Neural progenitor cell (in vitro differentiated cells): ENCODE measurements around the gene MTHFD2L. TPM values are rescaled to one million over a fixed set of nuclear protein-coding genes. Genes with fewer than 3 reads are reported as not detected.

Experiments used
- DNase-seq: peaks from one replicate; pipeline ENCODE4 v3.0.0-alpha.2; 2016; ENCODE audit warnings: low spot score
- H2AFZ ChIP-seq: fragments of 200-600 bp; sonication (generic); replicated peaks from 2 replicates; pipeline ENCODE4 v1.6.1; 2016; ENCODE audit warnings: antibody characterized with exemption
- H3F3A ChIP-seq: fragments of 200-600 bp; sonication (generic); 2 replicates; pipeline ENCODE4 v1.6.1; 2016; ENCODE audit warnings: antibody characterized with exemption, low read depth
- H3K27ac ChIP-seq: fragments of 200-600 bp; sonication (generic); 2 replicates; pipeline ENCODE4 v1.5.1; 2016; ENCODE audit warnings: mild to moderate bottlenecking
- H3K27me3 ChIP-seq: fragments of 200-600 bp; sonication (generic); 2 replicates; pipeline ENCODE4 v1.6.1; 2016; ENCODE audit warnings: mild to moderate bottlenecking, moderate library complexity
- H3K36me3 ChIP-seq: fragments of 200-600 bp; sonication (generic); 2 replicates; pipeline ENCODE4 v1.5.1; 2016
- H3K4me1 ChIP-seq: fragments of 200-600 bp; sonication (generic); 2 replicates; pipeline ENCODE4 v1.6.1; 2016; ENCODE audit warnings: mixed run types
- H3K4me2 ChIP-seq: fragments of 200-600 bp; sonication (generic); 2 replicates; pipeline ENCODE4 v1.6.1; 2016
- H3K4me3 ChIP-seq: fragments of 200-600 bp; sonication (generic); 2 replicates; pipeline ENCODE4 v1.5.1; 2016
- H3K79me2 ChIP-seq: fragments of 200-600 bp; sonication (generic); 2 replicates; pipeline ENCODE4 v1.6.1; 2016; ENCODE audit warnings: low read depth
- H3K9ac ChIP-seq: fragments of 200-600 bp; sonication (generic); 2 replicates; pipeline ENCODE4 v1.6.1; 2016
- H3K9me3 ChIP-seq: fragments of 200-600 bp; sonication (generic); 2 replicates; pipeline ENCODE4 v1.5.1; 2016; ENCODE audit warnings: low read depth
- H4K20me1 ChIP-seq: fragments of 200-600 bp; sonication (generic); 2 replicates; pipeline ENCODE4 v1.6.1; 2016; ENCODE audit warnings: low read depth
- H3K27ac Mint-ChIP-seq: 3 replicates; pipeline ENCODE4 v1.8.0; 2021; ENCODE audit warnings: mixed read lengths
- H3K27me3 Mint-ChIP-seq: 2 replicates; pipeline ENCODE4 v1.8.0; 2022; ENCODE audit warnings: low read depth, mild to moderate bottlenecking, inconsistent platforms, moderate library complexity, mixed read lengths; ENCODE audit not compliant: insufficient read depth
- H3K36me3 Mint-ChIP-seq: 3 replicates; pipeline ENCODE4 v1.8.0; 2021; ENCODE audit warnings: mixed read lengths
- H3K4me1 Mint-ChIP-seq: 3 replicates; pipeline ENCODE4 v1.8.0; 2021; ENCODE audit warnings: mixed read lengths
- H3K4me3 Mint-ChIP-seq: 3 replicates; pipeline ENCODE4 v1.8.0; 2021; ENCODE audit warnings: mild to moderate bottlenecking, moderate library complexity, mixed read lengths
- H3K9me3 Mint-ChIP-seq: 3 replicates; pipeline ENCODE4 v1.8.0; 2020; ENCODE audit warnings: mixed read lengths
- CTCF ChIP-seq: fragments of 200-600 bp; sonication (generic); IDR thresholded peaks from 2 replicates; pipeline ENCODE4 v1.5.1; 2017; ENCODE audit warnings: antibody characterized with exemption, mild to moderate bottlenecking
- EZH2 ChIP-seq: fragments of 200-600 bp; sonication (generic); IDR thresholded peaks from 2 replicates; pipeline ENCODE4 v1.6.1; 2017; ENCODE audit warnings: antibody characterized with exemption, mild to moderate bottlenecking, moderate library complexity
- EZH2phosphoT487 ChIP-seq: fragments of 200-600 bp; sonication (generic); IDR thresholded peaks from 2 replicates; pipeline ENCODE4 v1.6.1; 2017; ENCODE audit warnings: antibody characterized with exemption
- total RNA-seq: library from RNA; depleted of rRNA; stranded (reverse); fragments of >200 nt; gene quantifications from 2 replicates; pipeline ENCODE4 v1.2.3, GENCODE V29; 2015; ENCODE audit warnings: low replicate concordance

MTHFD2L gene
- total RNA-seq, 1 donor from 2014 or later, result 22.1 TPM

- H3K27ac Mint-ChIP-seq, result no peak overlapping the region
- H3K4me1 Mint-ChIP-seq, result peaks cover 1% of the 10 kb centered on the region
- H3K36me3 ChIP-seq, result no peaks in the 10 kb centered on the region
Measured at GRCh38 chr4:74315376-74315775, 157.5 kb downstream of the MTHFD2L start.

GRCh38 chr4:74316397-74316796 lies 158.5 kb downstream of the MTHFD2L start:
- Histone ChIP-seq H3K4me2 (no peak overlapping the region), H3K27ac (no peak overlapping the region), H2AFZ (no peak overlapping the region), H4K20me1 (no peaks in the 10 kb centered on the region), H3K4me3 (no peak overlapping the region), H3K9ac (no peak overlapping the region), H3K27me3 (no peaks in the 10 kb centered on the region), H3K9me3 (no peaks in the 10 kb centered on the region), H3K79me2 (no peaks in the 10 kb centered on the region), H3F3A (no peaks in the 10 kb centered on the region), H3K4me1 (peaks cover 7% of the 10 kb centered on the region), H3K36me3 (no peaks in the 10 kb centered on the region)
- no peak for DNase-seq
- H3K4me1 Mint-ChIP-seq, result peaks cover 10% of the 10 kb centered on the region
- no peak for TF ChIP-seq EZH2
- H3K27ac Mint-ChIP-seq, result no peak overlapping the region
- no peak overlapping the region for H3K4me3 Mint-ChIP-seq
- H3K27me3 Mint-ChIP-seq, result no peaks in the 10 kb centered on the region
- H3K9me3 Mint-ChIP-seq, result no peaks in the 10 kb centered on the region
- no peaks in the 10 kb centered on the region for H3K36me3 Mint-ChIP-seq

More at GRCh38 chr4:74315376-74315775, 157.5 kb downstream of the MTHFD2L start:
- Histone ChIP-seq H3K9ac (no peak overlapping the region), H2AFZ (no peak overlapping the region), H3K27me3 (no peaks in the 10 kb centered on the region), H3K79me2 (no peaks in the 10 kb centered on the region), H4K20me1 (no peaks in the 10 kb centered on the region), H3K9me3 (no peaks in the 10 kb centered on the region), H3K4me2 (no peak overlapping the region), H3K4me1 (peaks cover 2% of the 10 kb centered on the region), H3K27ac (no peak overlapping the region), H3F3A (no peaks in the 10 kb centered on the region), H3K4me3 (no peak overlapping the region)
- DNase-seq, result no peak
- H3K27me3 Mint-ChIP-seq, result no peaks in the 10 kb centered on the region
- H3K4me3 Mint-ChIP-seq, result no peak overlapping the region
- no peaks in the 10 kb centered on the region for H3K36me3 Mint-ChIP-seq
- H3K9me3 Mint-ChIP-seq, result no peaks in the 10 kb centered on the region
- TF ChIP-seq EZH2 (no peak), CTCF (no peak), EZH2phosphoT487 (no peak)

GRCh38 chr4:74317616-74318246 lies 159.8 kb downstream of the MTHFD2L start:
- no peak overlapping the region for H2AFZ ChIP-seq
- H3K27me3 ChIP-seq, result no peaks in the 10 kb centered on the region
- Mint-ChIP-seq H3K36me3 (no peaks in the 10 kb centered on the region), H3K9me3 (no peaks in the 10 kb centered on the region), H3K27me3 (no peaks in the 10 kb centered on the region), H3K4me1 (peaks cover 10% of the 10 kb centered on the region), H3K4me3 (no peak overlapping the region), H3K27ac (no peak overlapping the region)
- TF ChIP-seq CTCF (no peak), EZH2phosphoT487 (no peak), EZH2 (no peak)
- no peaks in the 10 kb centered on the region for H3K79me2 ChIP-seq
- no peak overlapping the region for H3K27ac ChIP-seq
- no peak overlapping the region for H3K4me3 ChIP-seq
- no peak overlapping the region for H3K9ac ChIP-seq
- H3F3A ChIP-seq, result no peaks in the 10 kb centered on the region
- H3K36me3 ChIP-seq, result no peaks in the 10 kb centered on the region
- no peaks in the 10 kb centered on the region for H4K20me1 ChIP-seq
- H3K4me2 ChIP-seq, result no peak overlapping the region
- H3K9me3 ChIP-seq, result no peaks in the 10 kb centered on the region
- peaks cover 7% of the 10 kb centered on the region for H3K4me1 ChIP-seq
- DNase-seq, result no peak

GRCh38 chr4:74318276-74318675 lies 160.4 kb downstream of the MTHFD2L start:
- Histone ChIP-seq H3K27ac (no peak overlapping the region), H3F3A (no peaks in the 10 kb centered on the region), H3K27me3 (no peaks in the 10 kb centered on the region), H4K20me1 (no peaks in the 10 kb centered on the region), H3K4me3 (no peak overlapping the region), H3K9ac (no peak overlapping the region), H3K79me2 (no peaks in the 10 kb centered on the region), H3K4me2 (no peak overlapping the region), H3K36me3 (no peaks in the 10 kb centered on the region), H3K4me1 (peaks cover 7% of the 10 kb centered on the region), H3K9me3 (no peaks in the 10 kb centered on the region), H2AFZ (no peak overlapping the region)
- H3K27me3 Mint-ChIP-seq, result no peaks in the 10 kb centered on the region
- no peak overlapping the region for H3K4me3 Mint-ChIP-seq
- H3K9me3 Mint-ChIP-seq, result no peaks in the 10 kb centered on the region
- H3K27ac Mint-ChIP-seq, result no peak overlapping the region
- peaks cover 14% of the 10 kb centered on the region for H3K4me1 Mint-ChIP-seq
- TF ChIP-seq CTCF (no peak), EZH2 (no peak), EZH2phosphoT487 (no peak)
- no peaks in the 10 kb centered on the region for H3K36me3 Mint-ChIP-seq
- no peak for DNase-seq
